NCI-H2171 (cell line): ENCODE results near the gene CHN2.

Source experiments
- DNase-seq: peaks from one replicate; lab custom pipeline; 2025; lab: John Stamatoyannopoulos, UW

Gene CHN2

DNA sequence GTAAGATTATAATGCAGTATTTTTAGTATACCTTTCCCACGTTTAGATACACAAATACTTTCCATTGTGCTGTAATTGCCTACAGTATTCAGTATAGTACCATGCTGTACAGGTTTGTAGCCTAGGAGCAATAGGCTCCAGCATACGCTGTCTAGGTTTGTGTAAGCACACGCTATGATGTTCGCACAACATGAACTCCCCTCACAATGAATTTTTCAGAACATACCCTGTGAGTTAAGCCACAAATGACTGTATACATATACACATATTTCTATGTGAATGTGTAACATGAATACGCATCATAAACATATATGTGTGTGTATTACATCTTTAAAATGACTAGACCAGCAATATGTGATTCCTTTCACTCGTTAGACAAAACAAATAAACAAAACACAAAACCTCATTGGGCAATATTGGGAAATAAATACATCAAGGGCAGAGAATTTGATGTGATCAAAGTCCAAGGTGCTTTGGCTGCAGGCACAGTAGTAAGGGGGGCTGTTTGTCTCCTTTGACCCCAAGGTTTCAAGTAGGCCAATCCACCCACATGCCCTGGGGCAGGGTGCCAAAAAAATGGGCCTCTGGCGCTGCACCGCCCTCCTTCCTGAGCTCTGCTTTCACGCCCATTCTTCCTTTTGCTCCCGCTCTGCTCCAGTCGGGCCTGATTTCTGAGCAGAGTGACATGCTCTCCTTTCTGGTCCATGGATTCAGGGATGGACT lies 33.9 kb downstream of the CHN2 start:
- peak; percentile 30 for DNase-seq

- peak; percentile 45 for DNase-seq
Observed at GRCh38 chr7:29229066-29229465, 34.5 kb downstream of the CHN2 start.

DNA sequence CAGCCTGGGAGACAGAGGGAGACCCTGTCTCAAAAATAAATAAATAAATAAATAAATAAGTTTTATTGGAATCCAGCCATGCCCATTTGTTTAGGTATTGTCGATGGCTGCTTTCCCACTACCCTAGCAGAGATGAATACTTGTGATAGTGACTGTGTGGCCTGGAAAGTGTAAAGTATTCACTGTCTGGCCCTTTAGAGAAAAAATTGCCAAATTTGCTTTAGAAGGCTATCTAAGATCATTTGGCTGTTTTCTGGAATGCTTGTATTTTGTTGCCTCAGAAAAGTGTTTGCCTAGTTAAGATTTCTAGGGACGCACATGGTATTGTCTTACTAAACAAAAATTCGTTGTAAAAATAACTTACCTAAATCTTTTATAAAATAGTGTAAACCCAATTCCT lies 35.4 kb downstream of the CHN2 start:
- no peak for DNase-seq

- DNase-seq, result no peak
Observed at GRCh38 chr7:29230871-29231345, 36.3 kb downstream of the CHN2 start.

DNA sequence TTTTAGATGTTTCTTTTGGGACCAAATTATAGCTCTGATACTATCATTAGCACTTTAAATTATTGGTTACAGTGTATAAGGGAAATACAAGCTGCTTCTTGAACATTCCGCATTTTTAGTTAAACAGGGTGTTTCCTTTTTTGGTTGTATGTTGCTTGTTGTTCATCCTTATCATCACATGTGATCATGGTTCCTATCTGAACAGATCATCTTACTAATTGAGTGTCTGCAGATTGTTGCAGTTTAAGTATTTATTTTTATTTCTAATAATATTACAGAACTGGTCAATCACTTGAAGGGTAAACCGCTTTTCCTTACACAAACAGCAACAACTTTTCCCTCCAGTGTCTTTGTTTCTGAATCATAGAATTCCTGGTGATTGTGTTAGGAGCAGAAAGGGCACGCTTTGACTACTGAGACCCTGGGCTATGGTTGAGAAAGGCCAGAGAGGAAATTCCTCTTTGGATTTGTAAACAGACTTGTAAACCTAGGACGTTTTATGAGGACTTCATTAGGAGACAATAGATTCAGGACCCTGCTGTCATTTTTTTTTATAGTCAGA lies 37.2 kb downstream of the CHN2 start:
- DNase-seq, result no peak

- no peak for DNase-seq
Observed at GRCh38 chr7:29234438-29234837, 39.9 kb downstream of the CHN2 start.

DNA sequence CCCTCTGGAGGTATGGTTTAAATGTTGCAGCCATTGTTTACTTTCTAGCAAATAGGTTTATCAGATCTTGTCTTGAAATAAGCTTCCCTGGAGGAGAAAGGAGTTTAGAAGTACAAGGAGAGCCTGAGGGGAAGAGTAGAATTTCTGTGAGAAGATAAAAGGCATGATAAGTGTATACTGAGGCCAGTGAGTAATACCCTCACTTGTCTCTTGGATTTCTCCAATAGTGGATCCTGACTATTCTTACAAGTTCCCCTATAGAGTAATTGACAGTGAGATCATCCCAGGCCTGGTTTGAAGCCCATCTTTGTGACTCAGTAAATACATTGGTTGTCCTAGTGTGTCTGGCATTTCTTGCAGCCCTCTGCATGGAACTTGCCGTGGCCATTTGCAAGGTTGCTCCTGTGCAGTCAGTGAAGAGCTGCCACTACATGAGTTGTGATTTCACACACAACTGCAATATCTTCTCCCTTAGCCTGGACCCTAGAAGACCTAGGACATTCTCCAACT lies 41.6 kb downstream of the CHN2 start:
- no peak for DNase-seq

GRCh38 chr7:29236649-29237048 lies 42.1 kb downstream of the CHN2 start:
- no peak for DNase-seq

GRCh38 chr7:29237489-29237888 lies 42.9 kb downstream of the CHN2 start:
- no peak for DNase-seq

- no peak for DNase-seq
Observed at GRCh38 chr7:29239638-29240037, 45.1 kb downstream of the CHN2 start.

- DNase-seq, result no peak
Observed at GRCh38 chr7:29242265-29242664, 47.7 kb downstream of the CHN2 start.

DNA sequence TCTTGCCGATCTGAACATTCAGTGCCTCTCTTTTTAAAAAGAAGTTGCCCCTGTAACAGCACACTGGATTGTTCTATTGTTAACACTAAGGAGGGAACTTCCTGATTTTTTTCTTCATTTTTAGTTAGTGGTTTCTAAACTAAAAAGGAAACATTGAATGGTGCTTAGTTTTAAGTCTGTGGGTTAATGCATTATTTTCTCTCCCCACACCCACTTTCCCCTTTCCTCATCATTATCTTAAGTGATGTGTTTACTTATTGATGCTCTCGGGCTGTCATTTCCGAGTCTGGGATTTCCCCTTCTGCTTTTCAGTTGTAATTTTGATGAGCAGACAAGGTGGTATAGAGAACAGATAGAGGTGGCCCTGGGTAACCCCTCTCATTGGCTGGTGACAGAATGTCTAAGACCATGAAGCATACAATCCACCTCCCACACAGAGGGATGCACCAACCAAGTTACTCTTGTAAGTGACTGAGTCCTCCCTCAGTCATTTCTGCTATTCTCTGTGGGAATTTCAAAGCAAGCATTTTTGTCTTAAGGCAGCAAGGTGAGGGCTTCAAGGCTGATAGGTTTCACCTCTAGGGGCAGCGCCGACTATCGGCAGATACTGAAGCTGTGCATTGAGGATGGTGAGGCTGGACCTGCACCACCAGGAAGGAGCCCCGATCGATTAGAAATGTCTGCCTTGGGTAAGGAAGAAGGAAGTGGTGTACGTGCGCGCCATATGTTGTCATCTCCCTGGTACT lies 49.5 kb downstream of the CHN2 start:
- no peak for DNase-seq

DNA sequence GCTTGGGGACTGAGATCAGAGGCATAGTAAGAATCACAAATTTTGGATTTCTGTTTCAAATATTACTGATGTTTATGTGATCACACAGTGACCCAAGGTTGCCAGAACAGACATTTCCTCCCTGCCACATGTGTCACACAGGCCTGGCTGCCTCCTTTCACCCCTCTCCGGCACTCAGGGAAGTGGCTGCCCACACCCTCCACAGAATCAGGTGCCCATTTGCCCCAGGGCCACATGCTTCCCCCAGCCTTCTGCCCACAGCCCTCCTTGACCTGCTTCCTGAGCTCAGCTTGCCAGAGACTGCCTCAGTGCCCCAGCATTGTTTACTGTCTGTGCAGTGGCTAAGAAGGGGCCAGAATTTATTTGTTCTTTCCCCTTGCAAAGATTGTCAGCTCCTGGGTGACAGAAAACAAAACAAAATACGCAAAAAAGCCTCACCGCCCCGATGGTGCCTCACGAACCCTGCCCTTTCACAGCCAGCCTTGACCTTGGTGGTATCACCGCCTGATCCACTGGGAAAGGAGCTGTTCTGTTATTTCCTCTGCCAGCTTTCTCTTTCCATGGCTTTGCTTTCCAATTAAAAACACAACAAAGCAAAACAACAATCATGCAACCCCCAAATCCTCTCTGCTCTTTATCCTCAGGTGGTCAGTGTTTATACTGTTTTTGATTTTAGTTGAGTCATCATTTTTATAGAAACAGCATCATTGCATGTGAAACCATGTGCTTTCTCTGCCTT lies 52.8 kb downstream of the CHN2 start:
- DNase-seq, result no peak

GRCh38 chr7:29247963-29248236 lies 53.3 kb downstream of the CHN2 start:
- no peak for DNase-seq

DNA sequence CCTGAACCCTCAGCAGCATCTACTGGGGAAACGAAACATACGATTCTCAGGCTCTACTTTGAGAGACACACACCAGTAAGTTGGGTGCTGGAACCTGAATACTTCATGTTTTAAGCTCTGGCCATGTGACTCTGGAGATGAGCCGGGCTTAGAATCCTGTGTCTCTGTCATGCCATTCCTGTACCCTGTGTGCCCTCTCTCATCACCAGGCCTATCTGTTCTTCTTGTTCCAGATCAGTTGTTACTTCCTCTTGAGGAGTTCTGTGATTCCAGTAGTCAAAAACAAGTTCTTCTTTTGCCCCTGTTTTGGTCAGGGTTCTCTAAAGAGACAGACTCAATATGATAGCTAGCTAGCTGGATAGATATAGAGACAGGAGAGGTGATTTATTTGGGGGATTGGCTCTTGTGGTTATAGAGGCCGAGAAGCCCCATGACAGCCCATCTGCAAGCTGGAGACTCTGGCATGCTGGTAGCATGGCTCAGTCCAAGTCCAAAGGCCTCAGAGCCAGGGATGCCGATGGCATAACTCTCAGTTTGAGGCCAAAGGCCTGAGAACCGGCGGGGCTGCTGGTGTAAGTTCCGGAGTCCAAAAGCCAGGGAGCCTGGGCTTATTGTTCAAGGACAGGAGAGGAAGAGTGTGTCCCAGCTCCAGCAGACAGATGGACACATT lies 54.3 kb downstream of the CHN2 start:
- DNase-seq, result no peak

GRCh38 chr7:29249383-29249750 lies 54.8 kb downstream of the CHN2 start:
- no peak for DNase-seq

DNA sequence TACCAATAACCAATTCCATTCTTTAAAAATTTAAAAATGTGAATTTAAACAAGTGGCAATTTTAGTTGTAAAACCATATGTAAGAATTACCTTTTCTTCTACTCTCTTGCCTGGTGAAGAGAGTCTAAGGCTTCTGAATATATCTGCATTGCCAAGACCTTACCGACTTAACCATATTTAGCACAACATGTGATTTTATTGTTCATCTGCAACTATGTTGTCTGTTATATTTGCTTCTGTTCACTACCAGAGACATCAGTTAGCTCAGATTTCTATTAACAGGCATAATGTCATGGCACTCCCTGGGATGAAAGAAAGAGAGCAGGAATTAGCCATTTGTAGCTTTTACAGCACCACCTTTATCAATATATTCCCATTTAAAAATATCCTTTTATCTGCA lies 55.3 kb downstream of the CHN2 start:
- DNase-seq, result no peak

- DNase-seq, result no peak
Observed at GRCh38 chr7:29253225-29253624, 58.6 kb downstream of the CHN2 start.

DNA sequence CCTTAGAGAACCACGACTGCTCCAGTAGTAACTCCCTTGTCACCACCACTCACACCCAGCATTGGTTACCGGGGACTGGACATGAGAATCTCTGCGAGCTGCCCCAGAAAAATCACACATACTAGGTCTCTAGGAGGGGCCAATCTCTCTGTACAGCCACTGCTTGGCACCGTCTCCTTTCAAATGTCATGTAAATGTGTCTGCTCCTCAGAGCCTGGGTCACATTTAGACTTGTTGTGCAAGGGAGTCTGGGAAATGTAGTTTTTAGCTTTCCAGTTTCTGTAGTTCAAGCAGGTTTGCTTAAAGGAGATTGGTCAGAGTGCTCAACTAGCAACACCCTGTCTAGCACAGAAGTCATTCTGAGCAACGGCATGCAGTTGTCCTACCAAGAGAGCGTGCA lies 60.0 kb downstream of the CHN2 start:
- no peak for DNase-seq

DNA sequence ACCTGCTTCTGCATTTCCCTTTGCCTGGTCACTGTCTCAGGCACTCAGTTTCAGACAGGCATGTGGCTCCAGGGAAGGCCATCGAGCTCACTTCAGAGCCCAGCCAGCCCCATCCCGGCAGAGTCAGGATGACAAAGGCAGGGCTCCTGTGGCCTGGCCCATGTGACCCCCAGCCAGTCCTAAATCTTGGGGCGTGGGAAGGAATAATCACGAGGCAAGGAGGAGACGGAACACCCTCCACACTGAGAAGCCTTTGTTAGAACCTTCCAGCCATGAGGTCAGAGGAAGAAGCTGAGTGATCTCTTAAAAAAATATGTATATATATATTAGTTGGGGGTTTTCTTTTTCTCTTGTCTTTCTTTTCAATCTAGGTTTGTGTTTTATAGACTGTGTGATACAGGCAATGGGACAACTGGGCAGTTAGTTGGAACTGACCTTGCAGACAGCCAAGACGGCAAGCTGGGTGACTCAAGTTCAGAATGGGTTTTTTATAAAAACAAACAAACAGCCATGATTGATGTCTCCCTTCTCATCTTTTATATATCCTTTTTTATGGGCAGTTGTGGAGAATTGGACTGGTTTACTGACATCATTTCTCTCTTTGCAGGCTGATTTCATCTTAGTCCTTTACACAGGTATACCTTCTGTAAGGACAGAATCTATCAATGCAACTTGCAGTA lies 60.8 kb downstream of the CHN2 start:
- no peak for DNase-seq

DNA sequence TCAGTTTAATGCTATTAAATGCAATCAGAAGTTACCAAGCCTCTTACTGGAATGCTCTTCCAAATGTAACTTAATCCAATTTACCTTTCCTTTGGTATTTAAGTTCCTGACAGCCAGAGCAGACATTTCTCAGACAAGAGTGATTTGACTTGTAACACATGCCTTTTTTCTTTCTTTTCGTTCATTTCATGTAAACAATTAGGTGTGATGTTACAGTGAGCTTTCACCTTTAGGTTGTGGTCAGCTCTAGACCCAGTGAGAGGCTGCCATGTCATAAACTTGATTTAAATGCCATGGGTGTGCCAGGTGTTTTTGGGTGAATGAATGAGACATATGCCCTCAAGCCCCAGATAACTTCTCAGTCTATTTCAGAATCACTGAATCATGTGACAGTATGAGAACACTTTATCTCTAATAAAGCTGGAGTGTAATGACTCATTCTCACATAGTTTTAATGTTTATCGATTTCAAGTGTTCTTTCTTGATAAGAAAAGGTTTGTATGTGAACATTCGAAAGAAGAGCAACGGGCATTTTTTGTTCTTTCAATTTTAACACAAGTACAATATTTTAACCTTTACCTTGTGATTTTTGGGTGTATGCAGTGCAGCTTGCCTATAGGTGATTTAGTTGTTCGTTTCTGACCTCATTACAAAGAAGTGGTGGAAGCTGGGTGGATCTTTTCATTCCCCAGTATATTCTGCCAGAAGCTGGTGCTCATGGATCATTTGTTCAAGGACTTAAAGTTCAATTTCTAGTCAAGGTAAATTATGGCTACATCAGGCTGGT lies 61.5 kb downstream of the CHN2 start:
- DNase-seq, result no peak
